ENCODE measurements around the gene HRC.

HRC gene

GRCh38 chr19:49106648-49107135 lies 48.5 kb downstream of the HRC start:
- no peaks in the 10 kb centered on the region for H3K27me3 Mint-ChIP-seq
- H3K9me3 Mint-ChIP-seq, result no peaks in the 10 kb centered on the region
- peaks cover 81% of the 10 kb centered on the region for H3K36me3 Mint-ChIP-seq (ENCODE audit: low read depth)
- DNase-seq, result peak; percentile 78
- H3K4me1 Mint-ChIP-seq (ENCODE audit: low read depth), result peaks cover 7% of the 10 kb centered on the region
- H3K27ac Mint-ChIP-seq, result peak overlapping the region; percentile 68
- no peak overlapping the region for H3K4me3 Mint-ChIP-seq

- H3K36me3 Mint-ChIP-seq (ENCODE audit: low read depth), result peaks cover 93% of the 10 kb centered on the region
- H3K27ac Mint-ChIP-seq, result peak overlapping the region; percentile 61
- no peaks in the 10 kb centered on the region for H3K9me3 Mint-ChIP-seq
- peaks cover 7% of the 10 kb centered on the region for H3K4me1 Mint-ChIP-seq (ENCODE audit: low read depth)
- DNase-seq, result no peak
- H3K4me3 Mint-ChIP-seq, result no peak overlapping the region
- no peaks in the 10 kb centered on the region for H3K27me3 Mint-ChIP-seq
These were observed 50.8 kb downstream of the HRC start for GRCh38 chr19:49104229-49104864.

GRCh38 chr19:49103331-49104085 lies 51.7 kb downstream of the HRC start:
- DNase-seq, result no peak
- no peaks in the 10 kb centered on the region for H3K9me3 Mint-ChIP-seq
- no peaks in the 10 kb centered on the region for H3K27me3 Mint-ChIP-seq
- H3K27ac Mint-ChIP-seq, result no peak overlapping the region
- peaks cover 7% of the 10 kb centered on the region for H3K4me1 Mint-ChIP-seq (ENCODE audit: low read depth)
- no peak overlapping the region for H3K4me3 Mint-ChIP-seq
- peaks cover 93% of the 10 kb centered on the region for H3K36me3 Mint-ChIP-seq (ENCODE audit: low read depth)

GRCh38 chr19:49102303-49102702 lies 52.9 kb downstream of the HRC start:
- Mint-ChIP-seq H3K36me3 (ENCODE audit: low read depth) (peaks cover 94% of the 10 kb centered on the region), H3K4me1 (ENCODE audit: low read depth) (peaks cover 8% of the 10 kb centered on the region), H3K27me3 (no peaks in the 10 kb centered on the region), H3K9me3 (no peaks in the 10 kb centered on the region), H3K27ac (peak overlapping the region; percentile 64), H3K4me3 (no peak overlapping the region)
- no peak for DNase-seq

All from activated T-cell treated with anti-CD3 and anti-CD28 coated beads, Interleukin-2, amount 50 U/mL, for 24 hours (primary cell).